NCI-H2107 treated with DMSO at 0.1 percent for 48 hours (cell line): ENCODE measurements around the gene TMPRSS9.

Experiments
- DNase-seq: peaks from one replicate; lab custom pipeline; 2025; ENCODE audit not compliant: unreplicated experiment; lab: John Stamatoyannopoulos, UW

TMPRSS9 gene

DNA sequence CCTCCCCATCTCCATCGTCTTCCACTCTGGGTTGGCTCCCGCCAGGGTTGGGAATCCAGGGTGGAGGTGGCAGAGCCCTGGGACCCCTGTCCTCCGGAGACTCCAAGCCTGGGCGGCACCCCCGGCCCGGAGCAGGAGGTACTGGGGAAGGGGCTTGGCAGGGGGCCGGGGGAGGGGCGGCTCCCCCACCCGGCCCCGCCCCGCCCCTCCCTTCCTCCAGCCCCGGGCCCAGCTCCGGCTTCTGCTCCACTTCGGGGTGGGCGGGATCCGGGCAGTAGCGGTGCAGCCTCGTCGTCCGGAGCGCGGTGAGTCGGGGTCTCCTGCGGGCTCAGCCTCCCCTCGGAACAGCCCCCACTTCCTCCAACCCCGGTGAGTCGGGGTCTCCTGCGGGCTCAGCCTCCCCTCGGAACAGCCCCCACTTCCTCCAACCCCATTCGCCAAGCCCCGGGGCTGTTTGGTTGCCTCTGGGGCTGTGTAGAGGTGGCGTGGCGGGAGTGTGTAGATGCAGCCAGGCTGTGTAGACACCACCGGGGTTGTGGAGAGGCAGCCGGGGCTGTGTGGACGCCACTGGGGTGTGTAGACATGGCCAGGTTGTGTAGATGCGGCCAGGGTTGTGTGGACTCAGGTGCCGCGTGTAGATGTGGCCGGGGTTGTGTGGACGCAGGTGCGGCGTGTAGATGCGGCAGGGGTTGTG lies at the start of gene TMPRSS9:
Gene TMPRSS9, plus strand, starts transcription at position 274 of the 694 bp plus-strand sequence. CDS start 29,521 bp downstream, outside the sequence.
- DNase-seq = no peak

DNA sequence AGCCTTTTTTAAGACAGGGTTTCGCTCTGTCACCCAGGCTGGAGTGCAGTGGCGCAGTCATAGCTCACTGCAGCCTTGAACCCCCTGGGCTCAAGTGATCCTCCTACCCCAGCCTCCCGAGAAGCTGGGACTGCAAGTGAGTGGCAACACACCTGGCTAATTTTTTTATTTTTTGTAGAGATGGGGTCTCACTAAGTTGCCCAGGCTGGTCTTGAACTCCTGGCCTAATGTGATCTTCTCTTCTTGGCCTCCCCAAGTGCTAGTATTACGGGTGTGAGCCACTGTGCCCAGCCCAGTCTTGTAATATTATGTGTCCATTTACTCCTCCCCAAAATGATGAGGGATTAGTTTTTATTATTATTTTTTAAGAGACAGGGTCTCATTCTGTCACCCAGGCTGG lies 49.0 kb upstream of the TMPRSS9 start:
- DNase-seq = no peak

- no peak for DNase-seq
Measured at GRCh38 chr19:2312820-2313501, 47.1 kb upstream of the TMPRSS9 start.

DNA sequence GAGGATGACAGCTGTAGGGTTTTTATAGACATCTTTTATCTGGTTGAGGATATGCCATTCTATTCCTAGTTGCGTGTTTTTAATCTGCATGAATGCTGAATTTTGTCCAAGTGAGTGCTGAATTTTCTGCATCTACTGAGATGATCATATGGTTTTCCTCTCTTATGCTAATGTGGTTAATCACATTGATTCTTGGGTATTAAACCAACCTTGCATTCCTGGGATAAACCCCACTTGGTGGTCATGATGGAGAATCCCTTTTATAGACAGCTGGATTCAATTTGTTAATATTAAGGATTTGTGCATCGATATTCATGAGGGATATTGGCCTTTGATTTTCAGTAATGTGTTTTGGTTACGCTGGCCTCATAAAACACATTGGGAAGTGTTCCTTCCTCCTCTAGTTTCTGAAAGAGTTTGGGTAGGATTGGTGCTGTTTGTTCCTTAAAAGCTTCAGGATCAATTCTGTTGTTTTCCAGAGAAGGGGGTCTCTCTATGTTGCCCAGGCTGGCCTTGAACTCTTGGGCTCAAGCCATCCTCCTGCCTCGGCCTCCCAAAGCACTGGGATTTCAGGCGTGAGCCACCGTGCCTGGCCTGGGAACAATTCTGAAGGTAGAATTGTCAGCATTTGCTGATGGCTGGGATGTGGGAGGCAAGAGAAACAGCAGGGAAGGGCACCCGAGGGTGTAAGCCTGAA lies 44.8 kb upstream of the TMPRSS9 start:
- no peak for DNase-seq

GRCh38 chr19:2315818-2316353 lies 44.2 kb upstream of the TMPRSS9 start:
- DNase-seq = no peak

DNA sequence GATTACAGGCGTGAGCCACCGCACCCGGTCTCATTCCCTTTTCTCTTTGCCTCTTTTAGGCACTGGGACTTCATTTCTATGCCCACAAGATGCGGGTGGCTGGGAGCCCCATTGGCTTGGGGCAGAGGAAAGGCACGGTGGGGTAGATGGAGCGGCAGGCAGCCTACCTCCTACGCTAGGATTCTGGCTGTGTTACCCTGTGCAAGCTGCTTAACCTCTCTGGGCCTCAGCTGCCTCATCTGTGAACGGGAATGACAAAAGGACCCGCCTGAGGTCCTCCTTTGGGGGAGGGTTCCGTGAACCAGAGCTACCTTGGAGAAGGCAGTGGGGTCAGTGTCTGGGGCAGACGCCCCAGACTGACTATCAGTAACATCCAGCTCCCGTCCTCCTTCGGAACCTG lies 42.8 kb upstream of the TMPRSS9 start:
- DNase-seq = no peak

DNA sequence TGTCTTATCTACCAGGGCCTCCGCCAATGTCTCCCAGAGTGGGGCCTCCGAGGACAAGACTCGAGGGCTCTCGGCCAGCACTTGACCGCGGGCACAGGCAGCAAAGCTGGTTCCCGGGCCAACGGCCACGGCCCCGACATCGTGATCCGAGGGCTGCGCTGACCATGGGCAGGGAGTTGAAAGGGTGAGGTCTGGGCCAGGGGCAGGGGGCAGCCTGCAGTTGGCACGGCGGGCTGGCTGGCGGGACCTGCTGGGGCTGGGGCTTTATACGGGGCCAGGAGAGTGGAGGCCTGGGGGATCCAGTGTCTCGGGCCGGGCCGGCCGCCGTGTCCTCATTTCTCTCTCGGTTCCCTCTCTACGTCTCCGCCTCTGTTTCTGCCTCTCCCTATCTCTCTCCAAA lies 42.3 kb upstream of the TMPRSS9 start:
- DNase-seq = no peak

GRCh38 chr19:2318923-2319322 lies 41.1 kb upstream of the TMPRSS9 start:
- DNase-seq = no peak

DNA sequence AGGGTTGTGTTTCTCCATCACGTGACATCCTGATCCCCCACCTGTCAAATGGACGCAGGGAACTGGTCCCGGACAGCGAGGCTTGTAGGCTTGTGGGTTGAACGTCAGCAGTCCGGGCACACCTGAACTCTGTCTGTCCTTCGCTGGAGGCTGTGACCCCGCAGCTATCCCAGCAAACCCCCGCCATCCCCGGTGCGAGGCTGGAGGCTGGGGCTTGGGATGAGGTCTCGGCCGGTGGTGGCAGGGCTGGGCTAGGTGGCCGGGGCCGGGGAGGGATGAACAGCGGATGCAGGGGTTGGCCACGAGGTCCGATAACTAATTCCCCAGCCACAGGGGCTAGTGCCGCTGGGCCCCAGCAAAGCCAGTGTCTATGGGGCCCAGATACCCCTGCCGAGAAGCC lies 40.5 kb upstream of the TMPRSS9 start:
- no peak for DNase-seq

- DNase-seq = no peak
Measured at GRCh38 chr19:2320049-2320448, 40.0 kb upstream of the TMPRSS9 start.

GRCh38 chr19:2320939-2321338 lies 39.1 kb upstream of the TMPRSS9 start:
- no peak for DNase-seq

DNA sequence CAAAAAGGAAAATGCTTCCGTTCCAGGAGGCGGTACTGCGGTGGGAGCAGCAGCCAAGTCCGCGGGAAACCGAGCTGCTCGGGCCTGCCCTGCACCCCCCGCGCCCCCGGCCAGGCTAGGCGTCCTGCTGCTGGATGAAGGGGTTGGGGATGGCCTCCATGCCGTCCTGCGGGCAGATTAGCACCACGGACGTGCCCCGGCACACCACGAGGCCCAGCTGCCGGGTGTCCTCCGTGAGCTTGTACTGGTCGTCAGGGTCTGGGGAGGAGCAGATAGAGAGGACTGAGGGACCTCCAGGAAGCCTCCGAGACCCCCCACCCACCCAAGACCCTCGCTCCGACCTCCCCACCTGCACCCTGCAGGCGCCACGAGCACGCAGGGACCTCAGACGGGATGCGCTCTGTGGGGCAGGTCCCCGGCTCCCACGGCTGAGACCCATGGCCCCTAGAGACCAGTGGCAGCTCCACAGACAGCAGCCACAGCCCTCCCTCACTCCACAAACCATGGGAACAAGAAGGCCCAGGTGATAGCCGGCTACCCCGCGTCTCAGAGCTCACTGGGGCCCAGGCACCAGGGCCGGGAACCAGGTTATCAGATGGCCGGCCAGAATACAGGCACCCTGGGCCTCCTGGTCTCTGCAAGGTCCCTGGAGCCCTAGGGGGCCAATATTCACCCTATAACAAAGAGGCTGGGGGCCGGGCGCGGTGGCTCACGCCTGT lies 38.3 kb upstream of the TMPRSS9 start:
- no peak for DNase-seq

DNA sequence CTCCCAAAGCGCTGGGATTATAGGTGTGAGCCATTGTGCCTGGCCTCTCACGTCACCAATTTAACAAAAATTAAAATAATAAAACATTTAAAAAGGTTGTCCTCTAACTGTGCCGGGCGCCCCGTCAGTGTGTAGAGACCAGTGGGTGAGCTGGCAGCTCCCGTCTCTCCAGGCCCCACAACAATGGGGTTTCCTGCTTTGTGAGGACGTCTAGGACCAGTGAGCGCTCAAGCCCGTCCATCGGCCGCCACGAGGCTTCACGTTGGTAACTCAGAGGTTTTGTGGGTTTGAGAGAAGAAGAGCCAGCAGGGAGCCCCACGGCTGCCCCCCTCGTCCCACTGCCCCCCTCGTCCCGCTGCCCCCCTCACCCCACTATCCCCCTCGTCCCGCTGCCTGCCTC lies 36.4 kb upstream of the TMPRSS9 start:
- no peak for DNase-seq

DNA sequence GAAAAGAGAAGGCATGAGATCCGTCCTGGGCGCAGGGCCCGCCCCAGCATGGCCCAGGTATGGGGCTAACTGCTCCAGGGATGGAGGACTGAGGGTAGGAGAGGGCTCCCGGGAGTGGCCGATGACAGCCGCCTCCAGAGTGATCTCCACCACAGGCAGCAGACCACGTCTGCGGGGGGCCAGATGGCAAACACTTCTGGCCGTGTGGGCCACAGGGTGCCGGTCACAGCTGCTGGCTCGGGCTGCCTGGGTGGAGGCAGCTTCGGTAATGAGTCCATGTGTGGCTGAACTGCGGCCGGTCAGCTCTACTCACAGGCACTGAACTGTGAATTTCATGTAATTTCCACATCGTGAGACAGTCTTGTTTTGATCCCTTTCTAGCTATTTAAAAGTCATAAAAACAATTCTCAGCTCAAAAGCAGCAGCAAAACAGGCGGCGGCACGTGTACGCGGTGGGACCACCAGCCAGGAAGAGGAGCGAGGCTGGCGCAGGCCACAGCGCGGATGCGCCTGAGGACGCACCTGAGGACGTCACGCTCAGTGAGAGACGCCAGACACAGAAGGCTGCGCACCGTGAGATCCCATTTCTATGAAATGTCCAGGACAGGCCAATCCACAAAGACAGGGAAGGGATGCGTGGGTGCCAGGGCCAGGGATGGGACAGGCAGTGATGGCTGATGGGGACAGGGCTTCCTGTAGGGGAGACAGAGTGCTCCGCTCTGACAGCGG lies 35.7 kb upstream of the TMPRSS9 start:
- DNase-seq = no peak

GRCh38 chr19:2325281-2326046 lies 34.6 kb upstream of the TMPRSS9 start:
- no peak for DNase-seq

DNA sequence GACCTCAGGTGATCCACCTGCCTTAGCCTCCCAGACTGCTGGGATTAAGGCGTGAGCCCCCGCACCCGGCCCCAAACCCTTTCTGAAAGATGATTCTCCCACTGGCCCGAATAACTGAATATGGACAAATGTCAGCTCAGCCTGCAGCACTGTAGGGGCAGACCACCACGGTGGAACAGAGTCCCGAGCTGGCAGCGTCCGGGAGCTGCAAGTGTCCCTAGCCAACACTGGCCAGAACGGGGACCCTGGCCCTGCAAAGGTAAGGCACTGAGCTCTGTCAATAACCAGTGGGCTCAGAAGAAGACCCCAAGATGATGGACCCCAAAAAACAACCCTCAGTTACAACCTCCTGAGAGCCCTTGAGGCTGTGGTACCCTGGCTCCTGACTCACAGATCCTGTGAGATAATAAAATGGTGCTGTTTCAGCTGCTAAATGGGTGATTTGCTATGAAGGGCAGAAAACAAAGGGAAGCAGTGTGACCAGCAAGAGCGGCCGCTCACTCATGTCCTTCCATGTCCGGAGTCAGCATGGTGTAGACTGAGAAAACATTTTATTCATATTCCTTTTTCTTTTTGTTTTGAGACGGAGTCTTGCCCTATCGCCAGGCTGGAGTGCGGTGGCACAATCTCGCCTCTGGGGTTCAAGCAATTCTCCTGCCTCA lies 33.2 kb upstream of the TMPRSS9 start:
- DNase-seq = no peak

DNA sequence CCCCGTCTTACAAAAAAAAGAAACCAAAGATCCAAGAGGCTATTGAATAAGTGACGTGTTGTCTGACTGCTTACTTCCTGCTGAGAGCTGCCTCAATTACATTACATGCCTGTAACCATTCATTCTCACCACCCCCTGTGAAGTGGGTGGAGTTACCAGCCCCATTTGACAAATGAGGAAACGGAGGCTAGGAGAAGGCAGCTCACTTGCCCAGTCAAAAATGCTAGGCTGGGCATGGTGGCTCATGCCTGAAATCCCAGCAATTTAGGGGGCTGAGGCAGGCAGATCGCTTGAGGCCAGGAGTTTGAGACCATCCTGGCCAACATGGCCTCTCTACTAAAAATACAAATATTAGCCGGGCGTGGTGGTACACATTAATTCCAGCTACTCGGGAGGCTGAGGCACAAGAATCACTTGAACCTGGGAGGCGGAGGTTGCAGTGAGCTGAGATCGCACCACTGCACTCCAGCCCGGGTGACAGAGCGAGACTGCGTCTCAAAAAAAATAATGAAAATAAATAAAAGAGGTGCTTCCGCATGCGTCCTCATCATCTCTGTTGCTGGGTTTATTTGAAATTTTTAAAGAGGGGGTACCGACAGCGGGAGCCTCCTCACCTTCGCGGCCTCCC lies 32.2 kb upstream of the TMPRSS9 start:
- peak; percentile 65 for DNase-seq

DNA sequence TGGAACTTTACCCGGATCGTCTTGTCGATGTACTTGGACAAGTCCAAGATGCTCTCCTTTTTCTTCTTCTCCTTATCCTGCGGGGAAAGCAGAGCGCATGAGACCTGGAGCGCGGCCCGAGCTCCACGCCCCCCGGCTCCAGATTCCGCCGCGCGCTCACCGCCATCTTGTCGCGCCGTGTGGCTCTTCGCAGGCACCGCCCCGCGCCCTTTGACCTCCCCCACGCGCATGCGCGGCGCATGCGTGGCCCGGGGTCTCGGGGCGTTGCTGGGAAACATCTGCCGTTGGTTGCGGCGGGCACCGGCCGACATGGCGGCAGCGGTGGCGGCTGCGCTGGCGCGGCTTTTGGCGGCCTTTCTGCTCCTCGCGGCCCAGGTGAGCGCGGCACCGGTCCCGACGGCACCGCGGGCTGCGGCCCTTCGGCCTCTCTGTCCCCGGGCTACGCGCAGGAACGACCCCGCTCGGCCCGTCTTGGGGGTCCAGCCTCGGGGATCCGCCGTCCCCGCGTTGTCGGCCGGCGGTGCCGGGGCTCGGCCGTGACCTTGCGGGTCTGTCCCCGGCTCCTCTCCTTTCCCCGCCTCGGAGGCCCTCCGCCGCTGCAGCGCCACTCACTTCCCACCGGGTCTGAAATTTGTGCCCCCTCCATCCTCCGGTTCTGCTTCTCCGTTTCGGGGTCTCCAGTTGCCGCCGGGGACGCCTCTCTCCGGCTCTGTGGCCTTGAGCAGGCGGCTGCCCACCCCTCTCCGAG lies 31.5 kb upstream of the TMPRSS9 start, which contains the start of the genes LSM7 and SPPL2B:
Gene LSM7, minus strand, starts transcription at position 186 of the 748 bp plus-strand sequence. Its CDS starts 20 bp downstream, at position 166.
Gene SPPL2B, plus strand, starts transcription at position 284 of the 748 bp plus-strand sequence. Its CDS starts 26 bp downstream, at position 310.
- DNase-seq = peak; percentile 82
